Caco-2 (cell line): Measurements from ENCODE around the gene ACSBG1. TPM values are rescaled to one million over a fixed set of nuclear protein-coding genes. Genes with fewer than 3 reads are reported as not detected.

ENCODE experiments used
- BruUV-seq: library from RNA; stranded (reverse); fragments of 400-500 nt; replicated peaks from 2 replicates; lab custom pipeline; 2021; lab: Mats Ljungman, UMichigan
- CTCF ChIA-PET: fragments of 300-600 bp; sonication (Branson Sonifier 250); formaldehyde crosslinking; loops from one replicate; lab custom pipeline; 2022; ENCODE audit warnings: antibody characterized with exemption; lab: Charles Lee
- POLR2A ChIA-PET: fragments of 300-600 bp; sonication (Branson Sonifier 250); formaldehyde crosslinking; loops from one replicate; lab custom pipeline; 2022; ENCODE audit warnings: antibody characterized with exemption; lab: Charles Lee
- DNase-seq, 2 experiments: peaks; one replicate each; pipeline versions ENCODE4 v3.0.0 to v3.0.0-alpha.2; 2020 to 2022
- H3K27me3 ChIP-seq: replicated peaks from 2 replicates; pipeline ENCODE4 v1.6.0; 2011; ENCODE audit warnings: low read length; ENCODE audit not compliant: control insufficient read depth, insufficient read depth
- H3K36me3 ChIP-seq: 2 replicates; pipeline ENCODE4 v1.5.1; 2011; ENCODE audit warnings: low read length; ENCODE audit not compliant: control insufficient read depth, insufficient read depth
- H3K4me1 ChIP-seq: fragments of 250-450 bp; sonication (Bioruptor Pico); 2 replicates; pipeline ENCODE4 v1.5.1; 2020; ENCODE audit warnings: mild to moderate bottlenecking
- H3K4me3 ChIP-seq: 2 replicates; pipeline ENCODE4 v1.5.1; 2011; ENCODE audit warnings: low read depth, mild to moderate bottlenecking, control low read depth, low read length
- H3K9me3 ChIP-seq: fragments of 250-450 bp; sonication (Bioruptor Pico); 2 replicates; pipeline ENCODE4 v1.5.1; 2020; ENCODE audit warnings: mild to moderate bottlenecking, moderate library complexity
- H3K27ac Mint-ChIP-seq: one replicate; pipeline ENCODE4 v1.8.0; 2022; ENCODE audit warnings: mixed read lengths; ENCODE audit not compliant: unreplicated experiment
- H3K27me3 Mint-ChIP-seq: one replicate; pipeline ENCODE4 v1.8.0; 2022; ENCODE audit warnings: mixed read lengths; ENCODE audit not compliant: insufficient read depth, unreplicated experiment
- H3K36me3 Mint-ChIP-seq: one replicate; pipeline ENCODE4 v1.8.0; 2022; ENCODE audit warnings: mild to moderate bottlenecking, mixed read lengths; ENCODE audit not compliant: insufficient read depth, unreplicated experiment
- H3K4me1 Mint-ChIP-seq: one replicate; pipeline ENCODE4 v1.8.0; 2022; ENCODE audit warnings: low read depth, mixed read lengths; ENCODE audit not compliant: unreplicated experiment
- H3K4me3 Mint-ChIP-seq: one replicate; pipeline ENCODE4 v1.8.0; 2022; ENCODE audit warnings: mild to moderate bottlenecking, moderate library complexity, mixed read lengths; ENCODE audit not compliant: unreplicated experiment
- H3K9me3 Mint-ChIP-seq: one replicate; pipeline ENCODE4 v1.8.0; 2022; ENCODE audit warnings: mixed read lengths; ENCODE audit not compliant: unreplicated experiment
- CTCF ChIP-seq, 2 experiments: fragments of 200-600 bp in 1 of 2; IDR thresholded peaks; 1 replicate in 1 of 2; 2 replicates in 1 of 2; pipeline versions ENCODE4 v1.5.1 to v1.8.0; 2011 to 2022; ENCODE audit warnings: antibody characterized with exemption in 1 of 2, control low read depth in 1 of 2, inconsistent platforms in 1 of 2, low read depth in 1 of 2, low read length in 1 of 2, mild to moderate bottlenecking in 1 of 2, moderate library complexity in 1 of 2; ENCODE audit not compliant: insufficient read depth in 1 of 2, severe bottlenecking in 1 of 2, unreplicated experiment in 1 of 2
- intact Hi-C: fragments of 100-400 bp; cut with micrococcal nuclease; formaldehyde crosslinking; loops from one replicate; pipeline ENCODE4 v1.10.0; 2022; ENCODE audit not compliant: unreplicated experiment
- total RNA-seq: library from RNA; stranded (reverse); gene quantifications from 2 replicates; pipeline ENCODE4 v1.2.3, GENCODE V29; 2022

Gene ACSBG1
- total RNA-seq, 1 experiment from 2014 or later: not detected

- H3K9me3 ChIP-seq: no peaks in the 10 kb centered on the region
- H3K27me3 ChIP-seq: no peaks in the 10 kb centered on the region; the same call in 1 of the 2 replicates
- intact Hi-C loops: no loop called here
- Mint-ChIP-seq H3K36me3 (no peaks in the 10 kb centered on the region), H3K9me3 (no peaks in the 10 kb centered on the region), H3K4me3 (peak overlapping the region; percentile 45), H3K27ac (no peak overlapping the region), H3K4me1 (peaks cover 5% of the 10 kb centered on the region), H3K27me3 (no peaks in the 10 kb centered on the region)
- DNase-seq: no peak
- ChIA-PET POLR2A (no interaction called here), CTCF (no interaction called here)
- TF ChIP-seq CTCF (IDR thresholded peaks at IDR 0.05; ENCODE audit: insufficient read depth in 1 of 2, low read depth in 1 of 2, low read length in 1 of 2, severe bottlenecking in 1 of 2, unreplicated experiment in 1 of 2): no peak
- H3K4me3 ChIP-seq: no peak overlapping the region
- no peaks in the 10 kb centered on the region for H3K36me3 ChIP-seq
- BruUV-seq: no TSS peak
- H3K4me1 ChIP-seq: no peaks in the 10 kb centered on the region
Observed at GRCh38 chr15:78263907-78264303, 29.5 kb upstream of the ACSBG1 start.

- intact Hi-C loops: no loop called here
- no TSS peak for BruUV-seq
- Histone ChIP-seq H3K9me3 (no peaks in the 10 kb centered on the region), H3K4me3 (no peak overlapping the region), H3K4me1 (no peaks in the 10 kb centered on the region), H3K27me3 (no peaks in the 10 kb centered on the region; the same call in 1 of the 2 replicates), H3K36me3 (no peaks in the 10 kb centered on the region)
- Mint-ChIP-seq H3K36me3 (no peaks in the 10 kb centered on the region), H3K4me3 (peak overlapping the region; percentile 45), H3K27me3 (no peaks in the 10 kb centered on the region), H3K4me1 (peaks cover 5% of the 10 kb centered on the region), H3K9me3 (no peaks in the 10 kb centered on the region), H3K27ac (no peak overlapping the region)
- ChIA-PET CTCF (no interaction called here), POLR2A (no interaction called here)
- no peak for DNase-seq
- no peak for TF ChIP-seq CTCF (IDR thresholded peaks at IDR 0.05; ENCODE audit: insufficient read depth in 1 of 2, low read depth in 1 of 2, low read length in 1 of 2, severe bottlenecking in 1 of 2, unreplicated experiment in 1 of 2)
Observed at GRCh38 chr15:78263351-78263781, 29.0 kb upstream of the ACSBG1 start.

- no peak for TF ChIP-seq CTCF (IDR thresholded peaks at IDR 0.05; ENCODE audit: insufficient read depth in 1 of 2, low read depth in 1 of 2, low read length in 1 of 2, severe bottlenecking in 1 of 2, unreplicated experiment in 1 of 2)
- ChIA-PET CTCF (no interaction called here), POLR2A (no interaction called here)
- H3K4me1 ChIP-seq: no peaks in the 10 kb centered on the region
- H3K27me3 ChIP-seq: no peaks in the 10 kb centered on the region; the same call in 1 of the 2 replicates
- Mint-ChIP-seq H3K27me3 (no peaks in the 10 kb centered on the region), H3K27ac (no peak overlapping the region), H3K4me3 (no peak overlapping the region), H3K9me3 (no peaks in the 10 kb centered on the region), H3K4me1 (peaks cover 5% of the 10 kb centered on the region), H3K36me3 (no peaks in the 10 kb centered on the region)
- BruUV-seq: no TSS peak
- DNase-seq: no peak
- H3K9me3 ChIP-seq: no peaks in the 10 kb centered on the region
- H3K4me3 ChIP-seq: no peak overlapping the region
- intact Hi-C loops: no loop called here
- H3K36me3 ChIP-seq: no peaks in the 10 kb centered on the region
Observed at GRCh38 chr15:78261062-78261461, 26.7 kb upstream of the ACSBG1 start.
